ENCODE measurements around the gene DOCK8. TPM values are rescaled to one million over a fixed set of nuclear protein-coding genes. Genes with fewer than 3 reads are reported as not detected.
A peak's percentile ranks its signal among the peaks of the same experiment; 100 is the strongest.
"Not testable (repeated sequence)": the region's sequence is repeated elsewhere in the genome, so short reads cannot be mapped to it uniquely, and the experiment has no call there.

The DOCK8 gene
- total RNA-seq, 1 donor, result 73.2 TPM

GRCh38 chr9:404234-404633, 189.6 kb downstream of the DOCK8 start:
- DNase-seq (ENCODE audit: low read depth in 2 of 3, low spot score in 2 of 3), result no peak

GRCh38 chr9:405341-405740, 190.7 kb downstream of the DOCK8 start:
- DNase-seq (ENCODE audit: low read depth in 2 of 3, low spot score in 2 of 3), result no peak

- DNase-seq (ENCODE audit: low read depth in 2 of 3, low spot score in 2 of 3), result no peak
These were observed 192.4 kb downstream of the DOCK8 start for GRCh38 chr9:406886-407654.

- not testable (repeated sequence) for DNase-seq (ENCODE audit: low read depth in 2 of 3, low spot score in 2 of 3)
These were observed 195.0 kb downstream of the DOCK8 start for GRCh38 chr9:409655-410054.

- DNase-seq (ENCODE audit: low read depth in 2 of 3, low spot score in 2 of 3), result no peak
These were observed 199.9 kb downstream of the DOCK8 start for GRCh38 chr9:414595-414994.

- DNase-seq (ENCODE audit: low read depth in 2 of 3, low spot score in 2 of 3), result no peak
These were observed 205.0 kb downstream of the DOCK8 start for GRCh38 chr9:419571-420171.

- DNase-seq (ENCODE audit: low read depth in 2 of 3, low spot score in 2 of 3), result no peak
These were observed 207.2 kb downstream of the DOCK8 start for GRCh38 chr9:421896-422295.

GRCh38 chr9:426264-426663, 211.6 kb downstream of the DOCK8 start:
- no peak for DNase-seq (ENCODE audit: low read depth in 2 of 3, low spot score in 2 of 3)

GRCh38 chr9:426976-427375, 212.3 kb downstream of the DOCK8 start:
- DNase-seq (ENCODE audit: low read depth in 2 of 3, low spot score in 2 of 3), result no peak

- no peak for DNase-seq (ENCODE audit: low read depth in 2 of 3, low spot score in 2 of 3)
These were observed 217.0 kb downstream of the DOCK8 start for GRCh38 chr9:431701-432100.

GRCh38 chr9:436482-436881, 221.8 kb downstream of the DOCK8 start:
- no peak for DNase-seq (ENCODE audit: low read depth in 2 of 3, low spot score in 2 of 3)

GRCh38 chr9:437066-437465, 222.4 kb downstream of the DOCK8 start:
- no peak for DNase-seq (ENCODE audit: low read depth in 2 of 3, low spot score in 2 of 3)

GRCh38 chr9:437574-438001, 222.9 kb downstream of the DOCK8 start:
- DNase-seq (ENCODE audit: low read depth in 2 of 3, low spot score in 2 of 3), result no peak

GRCh38 chr9:438066-438465, 223.4 kb downstream of the DOCK8 start:
- no peak for DNase-seq (ENCODE audit: low read depth in 2 of 3, low spot score in 2 of 3)

- DNase-seq (ENCODE audit: low read depth in 2 of 3, low spot score in 2 of 3), result no peak
These were observed 224.5 kb downstream of the DOCK8 start for GRCh38 chr9:438961-439768.

GRCh38 chr9:441126-441525, 226.5 kb downstream of the DOCK8 start:
- no peak for DNase-seq (ENCODE audit: low read depth in 2 of 3, low spot score in 2 of 3)

- no peak for DNase-seq (ENCODE audit: low read depth in 2 of 3, low spot score in 2 of 3)
These were observed 229.9 kb downstream of the DOCK8 start for GRCh38 chr9:444528-444927.

GRCh38 chr9:445033-445432, 230.4 kb downstream of the DOCK8 start:
- DNase-seq (ENCODE audit: low read depth in 2 of 3, low spot score in 2 of 3), result peak in 1 of 3 donors; percentile 4

GRCh38 chr9:446074-446699, 231.5 kb downstream of the DOCK8 start:
- no peak for DNase-seq (ENCODE audit: low read depth in 2 of 3, low spot score in 2 of 3)

- peak in 2 of 3 donors; percentile 18 to 20 for DNase-seq (ENCODE audit: low read depth in 2 of 3, low spot score in 2 of 3)
These were observed 232.8 kb downstream of the DOCK8 start for GRCh38 chr9:447230-448025.
